ENCODE measurements around the gene TRIP6. TPM values are rescaled to one million over a fixed set of nuclear protein-coding genes. Genes with fewer than 3 reads are reported as not detected.

Gene TRIP6
- total and polyA plus RNA-seq, 2 experiments from 2014 or later = 44.6 to 112 TPM

DNA sequence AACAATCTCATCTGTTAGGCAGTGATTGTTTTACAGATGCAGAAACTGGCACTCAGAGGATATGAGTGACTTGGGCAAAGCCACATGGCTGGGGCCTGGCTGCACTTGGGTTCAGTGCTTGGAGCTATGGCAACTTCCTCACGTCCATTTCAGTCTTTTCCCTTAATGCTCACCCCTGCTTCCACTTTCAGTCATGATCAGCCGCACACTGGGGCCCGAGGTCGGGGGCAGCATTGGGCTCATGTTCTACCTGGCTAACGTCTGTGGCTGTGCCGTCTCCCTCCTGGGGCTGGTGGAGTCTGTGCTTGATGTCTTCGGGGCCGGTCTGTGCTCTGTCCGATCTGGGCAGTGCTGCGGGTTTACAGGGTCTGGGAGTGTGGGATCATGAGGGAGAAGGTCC, 11.7 kb upstream of the TRIP6 start (continued):
- TF ChIP-seq, protein P1, sequence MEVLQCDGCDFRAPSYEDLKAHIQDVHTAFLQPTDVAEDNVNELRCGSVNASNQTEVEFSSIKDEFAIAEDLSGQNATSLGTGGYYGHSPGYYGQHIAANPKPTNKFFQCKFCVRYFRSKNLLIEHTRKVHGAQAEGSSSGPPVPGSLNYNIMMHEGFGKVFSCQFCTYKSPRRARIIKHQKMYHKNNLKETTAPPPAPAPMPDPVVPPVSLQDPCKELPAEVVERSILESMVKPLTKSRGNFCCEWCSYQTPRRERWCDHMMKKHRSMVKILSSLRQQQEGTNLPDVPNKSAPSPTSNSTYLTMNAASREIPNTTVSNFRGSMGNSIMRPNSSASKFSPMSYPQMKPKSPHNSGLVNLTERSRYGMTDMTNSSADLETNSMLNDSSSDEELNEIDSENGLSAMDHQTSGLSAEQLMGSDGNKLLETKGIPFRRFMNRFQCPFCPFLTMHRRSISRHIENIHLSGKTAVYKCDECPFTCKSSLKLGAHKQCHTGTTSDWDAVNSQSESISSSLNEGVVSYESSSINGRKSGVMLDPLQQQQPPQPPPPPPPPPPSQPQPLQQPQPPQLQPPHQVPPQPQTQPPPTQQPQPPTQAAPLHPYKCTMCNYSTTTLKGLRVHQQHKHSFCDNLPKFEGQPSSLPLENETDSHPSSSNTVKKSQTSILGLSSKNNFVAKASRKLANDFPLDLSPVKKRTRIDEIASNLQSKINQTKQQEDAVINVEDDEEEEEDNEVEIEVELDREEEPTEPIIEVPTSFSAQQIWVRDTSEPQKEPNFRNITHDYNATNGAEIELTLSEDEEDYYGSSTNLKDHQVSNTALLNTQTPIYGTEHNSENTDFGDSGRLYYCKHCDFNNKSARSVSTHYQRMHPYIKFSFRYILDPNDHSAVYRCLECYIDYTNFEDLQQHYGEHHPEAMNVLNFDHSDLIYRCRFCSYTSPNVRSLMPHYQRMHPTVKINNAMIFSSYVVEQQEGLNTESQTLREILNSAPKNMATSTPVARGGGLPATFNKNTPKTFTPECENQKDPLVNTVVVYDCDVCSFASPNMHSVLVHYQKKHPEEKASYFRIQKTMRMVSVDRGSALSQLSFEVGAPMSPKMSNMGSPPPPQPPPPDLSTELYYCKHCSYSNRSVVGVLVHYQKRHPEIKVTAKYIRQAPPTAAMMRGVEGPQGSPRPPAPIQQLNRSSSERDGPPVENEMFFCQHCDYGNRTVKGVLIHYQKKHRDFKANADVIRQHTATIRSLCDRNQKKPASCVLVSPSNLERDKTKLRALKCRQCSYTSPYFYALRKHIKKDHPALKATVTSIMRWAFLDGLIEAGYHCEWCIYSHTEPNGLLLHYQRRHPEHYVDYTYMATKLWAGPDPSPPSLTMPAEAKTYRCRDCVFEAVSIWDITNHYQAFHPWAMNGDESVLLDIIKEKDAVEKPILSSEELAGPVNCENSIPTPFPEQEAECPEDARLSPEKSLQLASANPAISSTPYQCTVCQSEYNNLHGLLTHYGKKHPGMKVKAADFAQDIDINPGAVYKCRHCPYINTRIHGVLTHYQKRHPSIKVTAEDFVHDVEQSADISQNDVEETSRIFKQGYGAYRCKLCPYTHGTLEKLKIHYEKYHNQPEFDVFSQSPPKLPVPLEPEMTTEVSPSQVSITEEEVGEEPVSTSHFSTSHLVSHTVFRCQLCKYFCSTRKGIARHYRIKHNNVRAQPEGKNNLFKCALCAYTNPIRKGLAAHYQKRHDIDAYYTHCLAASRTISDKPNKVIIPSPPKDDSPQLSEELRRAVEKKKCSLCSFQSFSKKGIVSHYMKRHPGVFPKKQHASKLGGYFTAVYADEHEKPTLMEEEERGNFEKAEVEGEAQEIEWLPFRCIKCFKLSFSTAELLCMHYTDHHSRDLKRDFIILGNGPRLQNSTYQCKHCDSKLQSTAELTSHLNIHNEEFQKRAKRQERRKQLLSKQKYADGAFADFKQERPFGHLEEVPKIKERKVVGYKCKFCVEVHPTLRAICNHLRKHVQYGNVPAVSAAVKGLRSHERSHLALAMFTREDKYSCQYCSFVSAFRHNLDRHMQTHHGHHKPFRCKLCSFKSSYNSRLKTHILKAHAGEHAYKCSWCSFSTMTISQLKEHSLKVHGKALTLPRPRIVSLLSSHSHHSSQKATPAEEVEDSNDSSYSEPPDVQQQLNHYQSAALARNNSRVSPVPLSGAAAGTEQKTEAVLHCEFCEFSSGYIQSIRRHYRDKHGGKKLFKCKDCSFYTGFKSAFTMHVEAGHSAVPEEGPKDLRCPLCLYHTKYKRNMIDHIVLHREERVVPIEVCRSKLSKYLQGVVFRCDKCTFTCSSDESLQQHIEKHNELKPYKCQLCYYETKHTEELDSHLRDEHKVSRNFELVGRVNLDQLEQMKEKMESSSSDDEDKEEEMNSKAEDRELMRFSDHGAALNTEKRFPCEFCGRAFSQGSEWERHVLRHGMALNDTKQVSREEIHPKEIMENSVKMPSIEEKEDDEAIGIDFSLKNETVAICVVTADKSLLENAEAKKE (CRISPR knock-in tag; IDR thresholded peaks at IDR 0.05) = no peak
- TF ChIP-seq JUNB (IDR thresholded peaks at IDR 0.05; ENCODE audit: unreplicated experiment) (no peak), ZNF114 (CRISPR knock-in tag; IDR thresholded peaks at IDR 0.05) (no peak), ZNF331 (CRISPR knock-in tag; IDR thresholded peaks at IDR 0.05; ENCODE audit: low read depth) (no peak), CREB1 (CRISPR knock-in tag; IDR thresholded peaks at IDR 0.05; ENCODE audit: low read depth) (no peak), EZH2 (IDR thresholded peaks at IDR 0.05; ENCODE audit: low read depth, unreplicated experiment) (no peak)
- TF ChIP-seq, protein P2, sequence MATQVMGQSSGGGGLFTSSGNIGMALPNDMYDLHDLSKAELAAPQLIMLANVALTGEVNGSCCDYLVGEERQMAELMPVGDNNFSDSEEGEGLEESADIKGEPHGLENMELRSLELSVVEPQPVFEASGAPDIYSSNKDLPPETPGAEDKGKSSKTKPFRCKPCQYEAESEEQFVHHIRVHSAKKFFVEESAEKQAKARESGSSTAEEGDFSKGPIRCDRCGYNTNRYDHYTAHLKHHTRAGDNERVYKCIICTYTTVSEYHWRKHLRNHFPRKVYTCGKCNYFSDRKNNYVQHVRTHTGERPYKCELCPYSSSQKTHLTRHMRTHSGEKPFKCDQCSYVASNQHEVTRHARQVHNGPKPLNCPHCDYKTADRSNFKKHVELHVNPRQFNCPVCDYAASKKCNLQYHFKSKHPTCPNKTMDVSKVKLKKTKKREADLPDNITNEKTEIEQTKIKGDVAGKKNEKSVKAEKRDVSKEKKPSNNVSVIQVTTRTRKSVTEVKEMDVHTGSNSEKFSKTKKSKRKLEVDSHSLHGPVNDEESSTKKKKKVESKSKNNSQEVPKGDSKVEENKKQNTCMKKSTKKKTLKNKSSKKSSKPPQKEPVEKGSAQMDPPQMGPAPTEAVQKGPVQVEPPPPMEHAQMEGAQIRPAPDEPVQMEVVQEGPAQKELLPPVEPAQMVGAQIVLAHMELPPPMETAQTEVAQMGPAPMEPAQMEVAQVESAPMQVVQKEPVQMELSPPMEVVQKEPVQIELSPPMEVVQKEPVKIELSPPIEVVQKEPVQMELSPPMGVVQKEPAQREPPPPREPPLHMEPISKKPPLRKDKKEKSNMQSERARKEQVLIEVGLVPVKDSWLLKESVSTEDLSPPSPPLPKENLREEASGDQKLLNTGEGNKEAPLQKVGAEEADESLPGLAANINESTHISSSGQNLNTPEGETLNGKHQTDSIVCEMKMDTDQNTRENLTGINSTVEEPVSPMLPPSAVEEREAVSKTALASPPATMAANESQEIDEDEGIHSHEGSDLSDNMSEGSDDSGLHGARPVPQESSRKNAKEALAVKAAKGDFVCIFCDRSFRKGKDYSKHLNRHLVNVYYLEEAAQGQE (IDR thresholded peaks at IDR 0.05; ENCODE audit: unreplicated experiment) = no peak

All from GM23338 (cell line).